ENCODE results near the gene HCAR1. TPM values are rescaled to one million over a fixed set of nuclear protein-coding genes. Genes with fewer than 3 reads are reported as not detected.
"Not testable (repeated sequence)": the region's sequence is repeated elsewhere in the genome, so short reads cannot be mapped to it uniquely, and the experiment has no call there.

The HCAR1 gene
- polyA plus RNA-seq (ENCODE audit: insufficient read length in 4 of 4): 1 to 10 TPM; 2.0 to 3.4 (median 2.5) TPM

GRCh38 chr12:122730215-122731014 is at the start of gene HCAR1:
HCAR1 (minus strand) TSS chr12:122730844; CDS start chr12:122730339, 505 bp downstream.
- peak in 3 of 4 donors; percentile 20 to 56 (median 38) for DNase-seq (ENCODE audit: low read depth in 4 of 4, low spot score in 3 of 4)

- no peak for DNase-seq (ENCODE audit: low read depth in 4 of 4, low spot score in 3 of 4)
These were observed 26.9 kb upstream of the HCAR1 start for GRCh38 chr12:122757568-122757967.

GRCh38 chr12:122754790-122755189 is 24.1 kb upstream of the HCAR1 start:
- DNase-seq (ENCODE audit: low read depth in 4 of 4, low spot score in 3 of 4): no peak

GRCh38 chr12:122753319-122753650 is 22.6 kb upstream of the HCAR1 start:
- DNase-seq (ENCODE audit: low read depth in 4 of 4, low spot score in 3 of 4): peak in 1 of 4 donors; percentile 16

GRCh38 chr12:122752464-122753318 is 22.0 kb upstream of the HCAR1 start, which contains the start of gene DENR:
DENR (plus strand) TSS chr12:122752824; CDS start chr12:122753702, 878 bp downstream.
- DNase-seq (ENCODE audit: low read depth in 4 of 4, low spot score in 3 of 4): peak; percentile 94 to 97 (median 96)

GRCh38 chr12:122750781-122751515 is 20.3 kb upstream of the HCAR1 start:
- DNase-seq (ENCODE audit: low read depth in 4 of 4, low spot score in 3 of 4): not testable (repeated sequence)

GRCh38 chr12:122749569-122750332 is 19.1 kb upstream of the HCAR1 start:
- DNase-seq (ENCODE audit: low read depth in 4 of 4, low spot score in 3 of 4): no peak

GRCh38 chr12:122747224-122748135 is 16.8 kb upstream of the HCAR1 start:
- no peak for DNase-seq (ENCODE audit: low read depth in 4 of 4, low spot score in 3 of 4)

- DNase-seq (ENCODE audit: low read depth in 4 of 4, low spot score in 3 of 4): no peak
These were observed 13.4 kb upstream of the HCAR1 start for GRCh38 chr12:122743895-122744525.

GRCh38 chr12:122740351-122740750 is 9.7 kb upstream of the HCAR1 start:
- no peak for DNase-seq (ENCODE audit: low read depth in 4 of 4, low spot score in 3 of 4)

- no peak for DNase-seq (ENCODE audit: low read depth in 4 of 4, low spot score in 3 of 4)
These were observed 7.9 kb upstream of the HCAR1 start for GRCh38 chr12:122738571-122738970.

- no peak for DNase-seq (ENCODE audit: low read depth in 4 of 4, low spot score in 3 of 4)
These were observed 2.0 kb upstream of the HCAR1 start for GRCh38 chr12:122732611-122733010.

- DNase-seq (ENCODE audit: low read depth in 4 of 4, low spot score in 3 of 4): no peak
These were observed 1.5 kb upstream of the HCAR1 start for GRCh38 chr12:122732170-122732569.

- DNase-seq (ENCODE audit: low read depth in 4 of 4, low spot score in 3 of 4): no peak
These were observed 945 bp downstream of the HCAR1 start for GRCh38 chr12:122729583-122730214.

GRCh38 chr12:122726080-122726558 is 4.5 kb downstream of the HCAR1 start:
- no peak for DNase-seq (ENCODE audit: low read depth in 4 of 4, low spot score in 3 of 4)

- no peak for DNase-seq (ENCODE audit: low read depth in 4 of 4, low spot score in 3 of 4)
These were observed 5.1 kb downstream of the HCAR1 start for GRCh38 chr12:122725452-122726079.

GRCh38 chr12:122724641-122725243 is 5.9 kb downstream of the HCAR1 start:
- DNase-seq (ENCODE audit: low read depth in 4 of 4, low spot score in 3 of 4): no peak

Measured in right renal pelvis (tissue), 4 donors.